Suprapubic skin (tissue), 3 donors: ENCODE data around the gene CALB2.

Experiments used
- CTCF ChIP-seq, 2 donors: fragments of 200-600 bp in 1 of 2; fragments of 450-650 bp in 1 of 2; sonication (generic) in 1 of 2; IDR thresholded peaks; one replicate each; pipeline ENCODE4 v1.5.1; 2016 to 2019; ENCODE audit warnings: antibody characterized with exemption in 2 of 2, mild to moderate bottlenecking in 1 of 2, moderate library complexity in 1 of 2
- POLR2AphosphoS5 ChIP-seq, 3 donors: sonication (generic); formaldehyde crosslinking; IDR thresholded peaks; one replicate each; pipeline ENCODE4 v1.6.1; 2017; ENCODE audit warnings: antibody characterized with exemption in 3 of 3

GRCh38 chr16:71380831-71381230, 22.3 kb downstream of the CALB2 start:
- TF ChIP-seq CTCF (IDR thresholded peaks at IDR 0.05), result no peak
- no peak for TF ChIP-seq POLR2AphosphoS5 (IDR thresholded peaks at IDR 0.05)
